Liver (tissue), 9 donors: Measurements from ENCODE around the gene CCBE1. TPM values are rescaled to one million over a fixed set of nuclear protein-coding genes. Genes with fewer than 3 reads are reported as not detected.
A peak's percentile ranks its signal among the peaks of the same experiment; 100 is the strongest.

ENCODE experiments used
- DNase-seq: peaks from one replicate; pipeline ENCODE4 v3.0.0-alpha.2; 2017; ENCODE audit warnings: low spot score
- H3K27ac ChIP-seq, 2 donors: one replicate each; pipeline ENCODE4 v1.7.0; 2013; ENCODE audit warnings: inconsistent platforms in 2 of 2, low read length in 2 of 2, control low read depth in 1 of 2, low read depth in 1 of 2, mild to moderate bottlenecking in 1 of 2
- H3K27me3 ChIP-seq, 4 donors: one replicate each; pipeline versions ENCODE4 v1.6.1 to v1.7.0; 2013; ENCODE audit warnings: low read length in 3 of 4, inconsistent platforms in 1 of 4, mild to moderate bottlenecking in 1 of 4, moderate library complexity in 1 of 4; ENCODE audit not compliant: control insufficient read depth in 4 of 4, insufficient read depth in 4 of 4
- H3K36me3 ChIP-seq, 4 donors: one replicate each; pipeline versions ENCODE4 v1.6.1 to v1.7.0; 2013; ENCODE audit warnings: low read length in 3 of 4, mild to moderate bottlenecking in 3 of 4, low read depth in 1 of 4, moderate library complexity in 1 of 4; ENCODE audit not compliant: control insufficient read depth in 4 of 4, insufficient read depth in 3 of 4
- H3K4me1 ChIP-seq, 4 donors: one replicate each; pipeline versions ENCODE4 v1.6.1 to v1.7.0; 2013; ENCODE audit warnings: low read length in 3 of 4, mild to moderate bottlenecking in 3 of 4, moderate library complexity in 1 of 4; ENCODE audit not compliant: control insufficient read depth in 4 of 4, insufficient read depth in 4 of 4
- H3K4me3 ChIP-seq, 3 donors: one replicate each; pipeline versions ENCODE4 v1.6.1 to v1.7.0; 2013; ENCODE audit warnings: low read length in 3 of 3, control low read depth in 1 of 3, low read depth in 1 of 3, mild to moderate bottlenecking in 1 of 3
- H3K9ac ChIP-seq, 2 donors: one replicate each; pipeline ENCODE4 v1.7.0; 2013; ENCODE audit warnings: low read length in 2 of 2, mild to moderate bottlenecking in 2 of 2, moderate library complexity in 2 of 2, control low read depth in 1 of 2, low read depth in 1 of 2
- H3K9me3 ChIP-seq, 4 donors: one replicate each; pipeline versions ENCODE4 v1.6.1 to v1.7.0; 2013; ENCODE audit warnings: low read length in 3 of 4; ENCODE audit not compliant: control insufficient read depth in 4 of 4
- ATF3 ChIP-seq: IDR thresholded peaks from 2 replicates; pipeline ENCODE4 v1.6.1; 2016; ENCODE audit warnings: antibody characterized with exemption
- CTCF ChIP-seq: fragments of 150-350 bp; IDR thresholded peaks from 2 replicates; pipeline ENCODE4 v1.5.1; 2017; ENCODE audit warnings: improper control_type of control experiment, low read depth, low read length; ENCODE audit not compliant: missing input control
- EGR1 ChIP-seq, 2 donors: IDR thresholded peaks; 2 replicates each; pipeline ENCODE4 v1.6.1; 2016 to 2018; ENCODE audit warnings: antibody characterized with exemption in 2 of 2, low read depth in 2 of 2
- FOXA1 ChIP-seq: IDR thresholded peaks from 2 replicates; pipeline ENCODE4 v1.6.1; 2016; ENCODE audit warnings: antibody characterized with exemption
- FOXA2 ChIP-seq: IDR thresholded peaks from 2 replicates; pipeline ENCODE4 v1.6.1; 2016; ENCODE audit warnings: antibody characterized with exemption
- GABPA ChIP-seq, 2 donors: IDR thresholded peaks in 1 of 2; conservative IDR thresholded peaks in 1 of 2; 2 replicates each; pipeline ENCODE4 v1.6.1; 2016; ENCODE audit warnings: antibody characterized with exemption in 2 of 2, mild to moderate bottlenecking in 1 of 2, moderate library complexity in 1 of 2
- HNF4A ChIP-seq, 2 donors: conservative IDR thresholded peaks; 2 replicates each; pipeline ENCODE4 v1.6.1; 2016; ENCODE audit warnings: antibody characterized with exemption in 2 of 2, mild to moderate bottlenecking in 2 of 2
- HNF4G ChIP-seq: IDR thresholded peaks from 2 replicates; pipeline ENCODE4 v1.6.1; 2016; ENCODE audit warnings: antibody characterized with exemption
- JUND ChIP-seq, 2 donors: IDR thresholded peaks; 2 replicates each; pipeline ENCODE4 v1.6.1; 2016; ENCODE audit warnings: antibody characterized with exemption in 2 of 2
- MAX ChIP-seq: IDR thresholded peaks from 2 replicates; pipeline ENCODE4 v1.6.1; 2016; ENCODE audit warnings: antibody characterized with exemption
- RAD21 ChIP-seq, 2 donors: IDR thresholded peaks; 2 replicates each; pipeline ENCODE4 v1.6.1; 2016; ENCODE audit warnings: antibody characterized with exemption in 2 of 2, mild to moderate bottlenecking in 2 of 2
- REST ChIP-seq: IDR thresholded peaks from 2 replicates; pipeline ENCODE4 v1.6.1; 2016; ENCODE audit warnings: antibody characterized with exemption, mild to moderate bottlenecking
- RXRA ChIP-seq, 2 donors: IDR thresholded peaks; 2 replicates each; pipeline ENCODE4 v1.6.1; 2017 to 2018; ENCODE audit warnings: antibody characterized with exemption in 2 of 2, mild to moderate bottlenecking in 1 of 2
- SP1 ChIP-seq: IDR thresholded peaks from 2 replicates; pipeline ENCODE4 v1.6.1; 2018; ENCODE audit warnings: antibody characterized with exemption, mild to moderate bottlenecking
- TAF1 ChIP-seq: conservative IDR thresholded peaks from 2 replicates; pipeline ENCODE4 v1.6.1; 2016; ENCODE audit warnings: antibody characterized with exemption, mild to moderate bottlenecking
- YY1 ChIP-seq: IDR thresholded peaks from 2 replicates; pipeline ENCODE4 v1.6.1; 2016; ENCODE audit warnings: antibody characterized with exemption, mild to moderate bottlenecking
- ZBTB33 ChIP-seq: IDR thresholded peaks from 2 replicates; pipeline ENCODE4 v1.6.1; 2016; ENCODE audit warnings: antibody characterized with exemption
- WGBS: extraction: QIAGEN DNeasy Blood & Tissue Kit; methylation state at CpG from one replicate; pipeline ENCODE4 v1.1.7; 2013; 5-methylcytosine and 5-hydroxymethylcytosine counted together
- polyA plus RNA-seq, 2 donors: library from polyadenylated mRNA; stranded (reverse) in 1 of 2; unstranded in 1 of 2; fragments of 200-250 nt in 1 of 2; fragments of >200 nt in 1 of 2; fragmentation: Nextera tagmentation in 1 of 2; extraction: Ambion mirVana in 1 of 2; gene quantifications; one replicate each; pipeline versions ENCODE4 v1.2.1 to v1.2.3, GENCODE V29; 2013 to 2015
- total RNA-seq, 2 donors: library from RNA; depleted of rRNA; stranded (reverse); fragments of >200 nt; gene quantifications; one replicate each; pipeline ENCODE4 v1.2.3, GENCODE V29; 2014
- donor health status: healthy.
- donor health status: healthy.
- donor health status: healthy.
- donor health status: healthy.
- donor health status: healthy.

Gene CCBE1
- total and polyA plus RNA-seq, 4 donors = 1.8 to 2.6 (median 2.2) TPM

- Histone ChIP-seq H3K27ac (peak overlapping the region in 1 of 2 donors; percentile 42), H3K27me3 (no peaks in the 10 kb centered on the region), H3K36me3 (no peaks in the 10 kb centered on the region), H3K4me1 (no peaks in the 10 kb centered on the region), H3K4me3 (no peak overlapping the region), H3K9me3 (no peaks in the 10 kb centered on the region), H3K9ac (no peak overlapping the region)
- TF ChIP-seq HNF4A (conservative IDR thresholded peaks at IDR 0.05) (no peak), HNF4G (no peak), YY1 (no peak), GABPA (IDR thresholded peaks at IDR 0.05 in 1 of 2, conservative IDR thresholded peaks at IDR 0.05 in 1 of 2) (no peak), CTCF (no peak), RAD21 (IDR thresholded peaks at IDR 0.05) (no peak), FOXA2 (no peak), ATF3 (no peak), FOXA1 (no peak), SP1 (no peak), EGR1 (IDR thresholded peaks at IDR 0.05; ENCODE audit: low read depth in 2 of 2) (no peak), JUND (IDR thresholded peaks at IDR 0.05) (no peak)
- WGBS = 72% methylated on average over 1 of the region's 1 CpG
- DNase-seq = no peak
Observed at GRCh38 chr18:59607078-59607379, 90.2 kb downstream of the CCBE1 start.

GRCh38 chr18:59606193-59607077 is 90.8 kb downstream of the CCBE1 start:
- Histone ChIP-seq H3K27me3 (no peaks in the 10 kb centered on the region), H3K4me1 (no peaks in the 10 kb centered on the region), H3K27ac (peak overlapping the region in 1 of 2 donors; percentile 18), H3K36me3 (no peaks in the 10 kb centered on the region), H3K9me3 (no peaks in the 10 kb centered on the region), H3K4me3 (no peak overlapping the region), H3K9ac (no peak overlapping the region)
- TF ChIP-seq JUND (IDR thresholded peaks at IDR 0.05) (no peak), RAD21 (IDR thresholded peaks at IDR 0.05) (no peak), HNF4G (no peak), TAF1 (no peak), EGR1 (IDR thresholded peaks at IDR 0.05; ENCODE audit: low read depth in 2 of 2) (no peak), CTCF (no peak), MAX (no peak), HNF4A (conservative IDR thresholded peaks at IDR 0.05) (no peak), FOXA1 (no peak), YY1 (no peak), ZBTB33 (no peak), REST (no peak), RXRA (IDR thresholded peaks at IDR 0.05) (no peak)
- WGBS = 58% methylated on average over 13 of the region's 13 CpGs
- DNase-seq = no peak
